DMS 273 (cell line): ENCODE measurements around the gene OSGIN1.
A peak's percentile ranks its signal among the peaks of the same experiment; 100 is the strongest.

Source experiments
- DNase-seq: peaks from one replicate; lab custom pipeline; 2025; ENCODE audit not compliant: unreplicated experiment; lab: John Stamatoyannopoulos, UW

OSGIN1 gene

DNA sequence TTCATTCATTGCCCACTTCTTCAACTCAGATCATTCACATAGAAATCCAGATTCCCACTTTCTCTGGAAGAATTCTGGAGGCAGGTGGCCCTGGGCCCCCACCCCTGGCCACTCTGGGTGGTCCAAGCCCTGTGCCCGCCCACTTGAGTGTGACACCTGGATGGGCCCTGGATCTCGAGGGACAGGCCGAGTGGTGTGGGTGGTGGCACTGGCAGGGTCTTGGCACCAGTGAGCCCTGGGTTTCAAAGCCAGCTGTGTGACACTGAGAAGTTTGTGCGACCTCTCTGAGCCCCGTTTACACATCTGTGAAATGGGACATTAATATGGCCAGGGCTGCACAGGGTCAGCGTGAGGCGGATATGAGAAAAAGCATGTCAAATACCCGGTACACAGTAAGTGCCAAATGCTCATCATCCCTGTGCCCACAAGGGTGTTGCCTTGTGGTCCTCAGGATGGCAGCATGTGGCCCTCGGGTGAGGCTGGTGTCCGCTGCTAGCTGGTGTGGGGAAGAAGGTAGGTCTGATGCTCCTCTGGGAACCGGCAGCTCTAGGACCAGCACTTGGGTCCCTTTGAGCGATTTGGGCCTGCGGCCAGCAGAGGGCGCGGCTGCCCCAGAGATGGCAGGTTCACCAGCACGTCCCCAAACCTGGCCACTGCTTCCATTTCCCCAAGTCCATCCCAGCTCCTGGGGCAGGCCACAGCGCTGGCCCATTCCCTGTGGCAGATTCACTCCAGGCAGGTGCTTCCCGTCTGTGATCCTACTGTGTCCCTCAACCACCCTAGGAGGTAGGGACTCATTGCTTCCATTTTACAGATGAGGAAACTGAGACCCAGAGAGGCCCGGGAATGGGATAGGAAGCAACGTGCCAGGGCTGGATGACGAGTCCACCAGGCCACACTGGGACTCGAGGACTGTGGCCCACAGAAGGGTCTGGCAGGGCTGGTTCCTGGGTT lies 3.6 kb downstream of the OSGIN1 start:
- peak; percentile 90 for DNase-seq

DNA sequence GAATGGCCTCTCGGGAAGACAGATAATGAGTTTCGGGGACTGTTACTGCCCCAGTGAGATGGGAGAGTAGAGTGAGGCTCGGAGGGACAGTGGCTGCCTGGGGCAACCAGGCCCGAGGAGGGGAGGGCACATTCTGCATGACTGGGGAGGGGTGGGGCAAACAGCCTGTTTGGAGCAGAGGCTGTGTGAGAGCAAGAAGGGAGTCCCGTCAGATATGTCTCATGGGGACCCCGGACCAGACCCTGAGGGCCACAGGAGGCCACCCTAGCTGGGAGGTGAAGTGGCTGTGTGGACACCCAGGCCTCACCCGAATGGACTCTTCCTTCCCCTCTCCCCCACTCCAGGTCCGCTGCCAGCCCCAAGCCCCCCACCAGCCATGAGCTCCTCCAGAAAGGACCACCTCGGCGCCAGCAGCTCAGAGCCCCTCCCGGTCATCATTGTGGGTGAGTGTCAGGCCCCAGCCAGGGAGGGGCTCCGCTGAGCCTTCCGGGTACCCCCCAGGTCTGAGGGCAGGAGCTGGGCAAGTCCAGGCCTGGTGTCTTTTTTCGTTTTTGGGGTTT lies 4.3 kb downstream of the OSGIN1 start:
- DNase-seq: no peak

GRCh38 chr16:83958137-83958845 lies 5.3 kb downstream of the OSGIN1 start:
- no peak for DNase-seq

- DNase-seq: no peak
Measured at GRCh38 chr16:83958846-83959565, 6.0 kb downstream of the OSGIN1 start.

- no peak for DNase-seq
Measured at GRCh38 chr16:83959656-83960434, 6.8 kb downstream of the OSGIN1 start.

DNA sequence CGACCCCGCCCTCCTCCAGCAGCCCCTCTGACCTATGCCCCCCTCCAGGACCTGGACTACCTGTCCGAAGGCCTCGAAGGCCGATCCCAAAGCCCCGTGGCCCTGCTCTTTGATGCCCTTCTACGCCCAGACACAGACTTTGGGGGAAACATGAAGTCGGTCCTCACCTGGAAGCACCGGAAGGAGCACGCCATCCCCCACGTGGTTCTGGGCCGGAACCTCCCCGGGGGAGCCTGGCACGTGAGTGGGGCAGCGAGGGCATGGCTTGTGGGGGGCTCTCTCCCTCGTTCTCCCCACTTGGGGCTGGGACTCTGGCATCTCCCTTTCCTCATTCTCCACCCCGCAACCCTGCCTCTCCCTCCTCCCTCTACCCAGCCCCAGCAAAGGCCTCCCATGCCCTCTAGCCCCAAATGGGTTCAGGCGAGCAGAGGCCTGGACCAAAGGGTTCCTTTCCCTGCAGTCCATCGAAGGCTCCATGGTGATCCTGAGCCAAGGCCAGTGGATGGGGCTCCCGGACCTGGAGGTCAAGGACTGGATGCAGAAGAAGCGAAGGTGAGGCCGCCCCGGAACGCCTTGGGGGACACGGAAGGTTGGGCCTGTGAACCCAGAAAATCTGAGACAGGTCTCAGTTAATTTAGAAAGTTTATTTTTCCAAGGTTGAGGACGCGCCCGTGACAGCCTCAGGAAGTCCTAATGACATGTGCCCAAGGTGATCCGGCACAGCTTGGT lies 7.6 kb downstream of the OSGIN1 start:
- no peak for DNase-seq

DNA sequence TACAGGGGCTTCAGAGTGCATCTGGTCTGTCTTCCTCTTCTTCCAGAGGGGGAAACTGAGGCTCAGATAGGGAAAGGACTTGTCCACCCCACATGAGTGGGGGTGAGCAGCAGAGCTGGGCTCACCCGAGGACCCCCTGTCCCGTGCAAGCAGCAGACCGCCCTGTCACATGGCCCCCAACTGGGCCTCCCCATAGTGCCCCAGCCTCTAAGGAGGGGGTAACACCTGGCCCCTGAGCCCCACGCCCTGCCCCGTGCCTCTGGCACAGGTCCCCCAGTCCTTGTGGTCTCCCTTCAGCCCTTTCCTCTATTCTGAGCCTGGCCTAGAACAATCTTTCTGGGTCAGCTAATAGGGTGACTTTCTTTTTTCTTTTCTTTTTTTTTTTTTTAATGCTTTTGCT lies 8.6 kb downstream of the OSGIN1 start:
- no peak for DNase-seq

DNA sequence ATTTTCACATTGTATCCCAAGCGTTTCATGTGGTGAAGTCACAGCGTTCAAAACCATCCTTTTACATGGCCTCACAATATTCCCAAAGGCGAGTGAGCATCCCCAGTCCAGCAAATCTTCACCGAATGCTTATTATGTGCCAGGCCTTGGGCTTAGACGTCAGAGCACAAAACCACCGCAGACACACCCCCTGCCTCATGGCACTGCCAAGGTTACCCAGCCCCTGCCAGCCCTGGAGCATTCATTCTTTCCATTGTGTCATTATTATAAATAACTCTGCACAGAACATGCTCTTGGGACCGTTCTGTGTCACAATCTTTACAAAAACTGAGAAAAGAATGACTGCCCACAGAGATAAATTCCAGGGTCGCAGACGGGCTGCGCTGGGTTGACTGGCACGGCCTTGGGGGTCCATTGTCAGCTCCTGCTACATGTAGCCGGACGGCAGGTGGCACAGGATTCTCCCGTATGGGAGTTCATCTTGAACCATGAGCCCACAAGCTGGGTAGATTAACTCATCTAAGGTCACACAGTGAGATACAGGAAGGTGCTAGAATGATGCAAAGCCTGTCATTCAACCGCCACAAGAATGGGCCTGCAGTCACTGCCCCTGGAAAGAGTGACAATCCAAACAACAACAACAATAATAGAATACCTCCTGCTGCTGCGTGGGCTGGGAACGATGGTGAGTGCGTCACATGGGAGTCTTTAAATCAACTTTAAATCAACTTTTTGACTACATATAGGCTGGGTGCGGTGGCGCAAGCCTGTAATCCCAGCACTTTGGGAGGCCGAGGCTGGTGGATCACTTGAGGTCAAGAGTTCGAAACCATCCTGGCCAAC lies 10.5 kb downstream of the OSGIN1 start:
- DNase-seq: no peak

GRCh38 chr16:83964684-83965443 lies 11.8 kb downstream of the OSGIN1 start:
- no peak for DNase-seq

DNA sequence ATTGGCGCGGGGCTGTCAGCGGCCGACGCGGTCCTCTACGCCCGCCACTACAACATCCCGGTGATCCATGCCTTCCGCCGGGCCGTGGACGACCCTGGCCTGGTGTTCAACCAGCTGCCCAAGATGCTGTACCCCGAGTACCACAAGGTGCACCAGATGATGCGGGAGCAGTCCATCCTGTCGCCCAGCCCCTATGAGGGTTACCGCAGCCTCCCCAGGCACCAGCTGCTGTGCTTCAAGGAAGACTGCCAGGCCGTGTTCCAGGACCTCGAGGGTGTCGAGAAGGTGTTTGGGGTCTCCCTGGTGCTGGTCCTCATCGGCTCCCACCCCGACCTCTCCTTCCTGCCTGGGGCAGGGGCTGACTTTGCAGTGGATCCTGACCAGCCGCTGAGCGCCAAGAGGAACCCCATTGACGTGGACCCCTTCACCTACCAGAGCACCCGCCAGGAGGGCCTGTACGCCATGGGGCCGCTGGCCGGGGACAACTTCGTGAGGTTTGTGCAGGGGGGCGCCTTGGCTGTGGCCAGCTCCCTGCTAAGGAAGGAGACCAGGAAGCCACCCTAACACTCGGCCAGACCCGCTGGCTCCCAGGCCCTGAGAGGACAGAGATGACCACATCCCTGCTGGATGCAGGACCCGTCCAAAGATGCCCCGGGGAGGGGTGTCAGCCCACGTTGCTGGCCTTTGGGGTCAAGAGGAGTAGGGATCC lies 12.6 kb downstream of the OSGIN1 start:
- no peak for DNase-seq

DNA sequence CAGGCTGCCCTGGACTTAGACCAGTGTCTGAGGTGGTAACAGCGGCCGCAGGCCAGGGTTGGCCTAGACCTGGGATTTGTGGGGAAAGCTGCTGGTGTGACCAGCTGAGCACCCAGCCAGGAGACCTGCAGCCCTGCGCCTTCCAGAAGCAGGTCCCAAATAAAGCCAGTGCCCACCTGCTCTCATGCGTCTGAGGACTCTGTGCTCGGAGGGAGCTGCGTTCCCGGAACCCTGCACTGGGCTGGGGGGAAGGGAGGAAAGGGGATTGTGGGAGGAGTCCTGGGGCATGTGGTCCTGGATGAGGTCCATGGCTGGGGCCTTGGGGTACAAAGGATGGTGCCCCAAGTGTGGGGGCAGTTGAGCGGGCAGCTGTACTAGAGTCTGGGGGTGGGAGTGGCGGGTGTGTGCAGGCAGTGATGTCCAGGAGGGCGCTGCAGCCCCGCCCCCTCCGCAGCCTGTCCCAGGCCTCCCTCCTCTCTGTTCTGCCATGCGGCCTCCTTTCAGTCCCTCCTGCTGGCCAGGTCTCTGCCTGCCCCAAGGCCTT lies 13.2 kb downstream of the OSGIN1 start:
- no peak for DNase-seq

- peak; percentile 37 for DNase-seq
Measured at GRCh38 chr16:83967091-83967490, 14.1 kb downstream of the OSGIN1 start.

DNA sequence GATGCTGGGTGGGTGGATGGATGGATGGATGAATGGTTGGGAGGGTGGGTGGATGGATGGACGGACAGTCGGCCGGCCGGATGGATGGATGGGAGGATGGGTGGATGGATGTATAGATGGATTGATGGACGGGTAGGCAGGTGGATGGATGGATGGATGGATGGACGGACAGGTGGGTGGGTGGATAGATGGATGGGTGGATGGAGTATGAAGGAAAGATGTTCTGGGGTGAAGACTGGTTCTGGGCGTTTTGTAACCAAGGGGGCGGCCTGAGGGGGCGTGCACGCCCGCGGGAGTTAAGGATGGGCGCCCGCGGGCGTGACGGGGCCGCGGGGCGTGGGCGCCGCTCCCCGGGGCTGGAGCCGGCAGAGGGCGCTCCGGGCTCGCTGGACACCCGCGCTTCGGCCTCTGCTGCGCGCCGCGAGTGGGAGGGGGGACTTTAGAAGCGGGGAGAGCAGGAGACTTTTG lies 14.8 kb downstream of the OSGIN1 start, which contains the start of gene NECAB2:
Gene NECAB2, plus strand, starts transcription at position 407 of the 468 bp plus-strand sequence. CDS start 405 bp downstream, outside the sequence.
- DNase-seq: peak; percentile 69

GRCh38 chr16:83968306-83968851 lies 15.3 kb downstream of the OSGIN1 start:
- peak; percentile 57 for DNase-seq

GRCh38 chr16:83968891-83969649 lies 16.0 kb downstream of the OSGIN1 start:
- DNase-seq: no peak
